Esophagus muscularis mucosa (tissue), 3 donors: ENCODE data around the gene SHD.

Source experiments
- CTCF ChIP-seq, 3 experiments: fragments of 200-600 bp in 2 of 3; fragments of 450-650 bp in 1 of 3; sonication (generic) in 2 of 3; IDR thresholded peaks; one replicate each; pipeline ENCODE4 v1.5.1; 2017 to 2019; ENCODE audit warnings: antibody characterized with exemption in 3 of 3, mild to moderate bottlenecking in 2 of 3, moderate library complexity in 1 of 3
- POLR2A ChIP-seq: fragments of 450-650 bp; IDR thresholded peaks from one replicate; pipeline ENCODE4 v1.6.1; 2017; ENCODE audit warnings: antibody characterized with exemption, moderate library complexity, mild to moderate bottlenecking, low read depth

- TF ChIP-seq POLR2A: no peak
- TF ChIP-seq CTCF (IDR thresholded peaks at IDR 0.05): no peak
Measured at GRCh38 chr19:4304538-4305256, 25.6 kb downstream of the SHD start, which contains the start of gene FSD1.
